HTERT RPE-1 (cell line): ENCODE data around the gene STIP1.

Experiments used
- in situ Hi-C: fragments of 300-500 bp; cut with MboI; formaldehyde crosslinking; loops from 4 replicates; pipeline ENCODE4 v1.14.3; 2020; ENCODE audit warnings: low sequenced_read_pairs

Gene STIP1

GRCh38 chr11:64196626-64197025 lies 10.7 kb downstream of the STIP1 start:
- in situ Hi-C loops: no loop called here

GRCh38 chr11:64198511-64198910 lies 12.5 kb downstream of the STIP1 start:
- in situ Hi-C loops: no loop called here

- in situ Hi-C loops: no loop called here
Measured at GRCh38 chr11:64201543-64201942, 15.6 kb downstream of the STIP1 start.

- in situ Hi-C loops: no loop called here
Measured at GRCh38 chr11:64202992-64203391, 17.0 kb downstream of the STIP1 start.

GRCh38 chr11:64203421-64204079 lies 17.6 kb downstream of the STIP1 start:
- in situ Hi-C loops: no loop called here

- in situ Hi-C loops: no loop called here
Measured at GRCh38 chr11:64204080-64204440, 18.1 kb downstream of the STIP1 start.

GRCh38 chr11:64204464-64204989 lies 18.6 kb downstream of the STIP1 start:
- in situ Hi-C loops: no loop called here

GRCh38 chr11:64206457-64207255 lies 20.7 kb downstream of the STIP1 start, which contains the start of gene FERMT3:
TSS of gene FERMT3 (plus strand) at chr11:64206721. CDS start at chr11:64207365, 644 bp downstream.
- in situ Hi-C loops: no loop called here

GRCh38 chr11:64207256-64208085 lies 21.5 kb downstream of the STIP1 start:
- in situ Hi-C loops: no loop called here

GRCh38 chr11:64208086-64208795 lies 22.3 kb downstream of the STIP1 start:
- in situ Hi-C loops: no loop called here

- in situ Hi-C loops: no loop called here
Measured at GRCh38 chr11:64208796-64209562, 23.0 kb downstream of the STIP1 start.

GRCh38 chr11:64209563-64209843 lies 23.5 kb downstream of the STIP1 start:
- in situ Hi-C loops: no loop called here

GRCh38 chr11:64210301-64211020 lies 24.5 kb downstream of the STIP1 start:
- in situ Hi-C loops: no loop called here

GRCh38 chr11:64211181-64211872 lies 25.4 kb downstream of the STIP1 start:
- in situ Hi-C loops: no loop called here

GRCh38 chr11:64216879-64217278 lies 30.9 kb downstream of the STIP1 start:
- in situ Hi-C loops: no loop called here

GRCh38 chr11:64218628-64219353 lies 32.8 kb downstream of the STIP1 start:
- in situ Hi-C loops: no loop called here

- in situ Hi-C loops: no loop called here
Measured at GRCh38 chr11:64219354-64219684, 33.3 kb downstream of the STIP1 start.

- in situ Hi-C loops: no loop called here
Measured at GRCh38 chr11:64219755-64220154, 33.8 kb downstream of the STIP1 start.
